Amniotic stem cell (primary cell): ENCODE results near the gene DAP3.
A peak's percentile ranks its signal among the peaks of the same experiment; 100 is the strongest.
"Not testable (repeated sequence)": the region's sequence is repeated elsewhere in the genome, so short reads cannot be mapped to it uniquely, and the experiment has no call there.

Source experiments
- DNase-seq: peaks from one replicate; lab custom pipeline; 2025; lab: John Stamatoyannopoulos, UW

DAP3 gene

DNA sequence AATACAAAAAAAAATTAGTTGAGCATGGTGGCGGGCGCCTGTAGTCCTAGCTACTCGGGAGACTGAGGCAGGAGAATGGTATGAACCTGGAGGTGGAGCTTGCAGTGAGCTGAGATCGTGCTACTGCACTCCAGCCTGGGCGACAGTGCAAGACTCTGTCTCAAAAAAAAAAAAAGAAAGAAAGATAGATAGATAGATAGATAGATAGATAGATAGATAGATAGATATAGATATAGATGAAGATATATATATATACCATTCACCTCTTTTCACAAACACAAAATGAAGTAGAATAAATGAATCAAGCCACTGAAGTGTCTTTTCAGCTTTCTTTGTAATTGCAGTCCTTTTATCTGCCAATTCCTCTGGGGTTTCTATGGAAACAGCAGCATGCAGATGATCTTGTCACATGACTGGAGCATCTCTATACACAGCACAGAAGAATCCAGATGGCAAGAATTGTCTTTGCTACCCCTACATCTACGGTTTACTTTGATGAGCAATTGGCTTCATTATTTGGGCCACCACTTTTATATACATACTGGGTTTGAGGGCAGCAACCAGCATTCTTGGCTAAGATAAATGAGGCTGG, 29.7 kb downstream of the DAP3 start:
- DNase-seq = not testable (repeated sequence)

DNA sequence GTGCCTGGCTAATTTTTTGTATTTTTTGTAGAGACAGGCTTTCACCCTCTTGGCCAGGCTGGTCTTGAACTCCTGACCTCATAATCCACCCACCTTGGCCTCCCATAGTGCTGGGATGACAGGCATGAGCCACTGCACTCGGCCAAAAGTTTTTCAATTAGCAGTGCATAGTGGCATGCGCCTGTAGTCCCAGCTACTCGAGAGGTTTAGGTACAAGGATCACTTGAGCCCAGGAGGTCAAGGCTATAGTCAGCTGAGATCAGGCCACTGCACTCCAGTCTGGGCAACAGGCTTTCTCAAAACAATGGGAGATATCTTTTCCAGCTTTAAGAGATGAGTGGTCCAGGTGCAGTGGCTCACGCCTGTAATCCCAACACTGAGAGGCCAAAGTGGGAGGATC, 30.8 kb downstream of the DAP3 start:
- DNase-seq = no peak

DNA sequence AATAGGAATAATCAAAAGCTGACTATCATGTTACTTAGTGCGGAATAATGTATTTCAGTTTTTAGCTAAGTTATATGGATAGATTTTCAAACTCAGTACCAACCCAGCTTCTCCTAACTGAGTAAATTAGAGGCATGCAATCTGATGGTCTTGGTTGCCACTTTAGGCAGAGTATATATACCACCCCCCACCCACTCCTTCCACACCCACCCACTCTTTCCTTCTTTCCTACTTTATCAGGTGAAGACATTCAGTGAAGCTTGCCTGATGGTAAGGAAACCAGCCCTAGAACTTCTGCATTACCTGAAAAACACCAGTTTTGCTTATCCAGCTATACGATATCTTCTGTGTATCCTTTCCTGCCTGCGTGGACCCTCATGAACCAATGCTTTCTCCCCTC, 36.3 kb downstream of the DAP3 start:
- DNase-seq = no peak

DNA sequence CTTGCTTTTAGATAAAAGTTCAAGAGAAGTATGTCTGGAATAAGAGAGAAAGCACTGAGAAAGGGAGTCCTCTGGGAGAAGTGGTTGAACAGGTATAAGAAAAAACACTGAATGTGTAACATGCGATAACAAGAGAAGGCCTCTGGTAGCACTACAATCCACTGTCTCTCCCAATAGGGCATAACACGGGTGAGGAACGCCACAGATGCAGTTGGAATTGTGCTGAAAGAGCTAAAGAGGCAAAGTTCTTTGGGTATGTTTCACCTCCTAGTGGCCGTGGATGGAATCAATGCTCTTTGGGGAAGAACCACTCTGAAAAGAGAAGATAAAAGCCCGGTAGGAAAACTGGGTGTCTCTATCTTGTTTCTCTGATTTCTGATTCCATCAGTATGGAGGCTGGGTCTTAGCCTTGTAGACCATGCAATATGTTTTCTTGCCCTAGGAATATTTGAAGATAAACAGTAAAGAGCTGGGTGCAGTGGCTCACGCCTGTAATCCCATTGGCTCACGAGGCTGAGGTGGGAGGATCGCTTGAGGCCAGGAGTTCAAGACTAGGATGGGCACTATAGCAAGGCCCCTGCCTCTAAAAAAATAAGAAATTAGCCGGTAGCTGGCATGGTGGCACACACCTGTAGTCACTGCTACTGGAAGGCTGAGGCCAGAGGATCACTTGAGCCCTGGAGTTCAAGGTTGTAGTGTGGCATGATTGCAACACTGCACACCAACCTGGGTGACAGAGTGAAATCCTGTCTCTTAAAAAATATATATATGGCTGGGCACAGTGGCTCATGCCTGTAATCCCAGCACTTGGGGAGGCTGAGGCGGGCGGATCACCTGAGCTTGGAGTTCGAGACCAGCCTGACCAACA, 40.4 kb downstream of the DAP3 start:
- DNase-seq = peak; percentile 28

- no peak for DNase-seq
Measured at GRCh38 chr1:155740995-155741394, 52.1 kb downstream of the DAP3 start.

GRCh38 chr1:155741908-155742307, 53.0 kb downstream of the DAP3 start:
- DNase-seq = no peak

DNA sequence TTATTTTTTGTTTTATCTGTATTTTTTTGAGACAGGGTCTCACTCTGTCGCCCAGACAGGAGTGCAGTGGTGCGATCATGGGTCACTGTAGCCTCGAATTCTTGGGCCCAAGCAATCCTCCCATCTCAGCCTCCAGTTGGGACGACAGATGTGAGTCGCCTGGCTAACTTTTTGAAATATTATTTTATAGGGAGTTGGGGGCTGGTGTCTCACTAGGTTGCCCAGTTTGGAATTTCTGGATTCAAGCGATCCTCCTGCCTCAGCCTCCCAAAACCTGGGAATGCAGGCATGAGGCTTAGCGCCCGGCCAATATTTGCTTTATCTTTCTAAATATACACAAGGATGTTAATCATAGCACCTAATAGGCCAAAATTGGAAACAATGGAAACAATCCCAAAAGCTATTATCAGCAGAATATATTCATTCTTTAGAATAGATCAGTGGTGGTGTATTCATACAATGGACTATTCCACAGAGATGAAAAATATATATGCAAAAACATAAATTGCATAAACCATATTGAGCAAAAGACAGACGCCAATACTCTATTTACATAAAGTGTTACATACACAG, 55.9 kb downstream of the DAP3 start:
- DNase-seq = no peak

GRCh38 chr1:155745284-155746228, 56.7 kb downstream of the DAP3 start:
- peak; percentile 95 for DNase-seq

DNA sequence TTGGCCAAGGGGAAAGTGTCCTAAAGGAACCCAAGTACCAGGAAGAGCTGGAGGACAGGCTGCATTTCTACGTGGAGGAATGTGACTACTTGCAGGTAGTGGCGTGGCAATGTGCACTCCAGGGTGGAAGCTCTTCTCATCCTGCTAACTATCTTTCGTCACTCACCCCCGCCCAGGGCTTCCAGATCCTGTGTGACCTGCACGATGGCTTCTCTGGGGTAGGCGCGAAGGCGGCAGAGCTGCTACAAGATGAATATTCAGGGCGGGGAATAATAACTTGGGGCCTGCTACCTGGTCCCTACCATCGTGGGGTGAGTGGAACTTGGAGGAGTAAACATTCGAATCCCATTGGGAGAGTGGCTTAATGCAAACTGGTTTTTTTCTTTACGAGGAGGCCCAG, 58.7 kb downstream of the DAP3 start:
- DNase-seq = not testable (repeated sequence)

- not testable (repeated sequence) for DNase-seq
Measured at GRCh38 chr1:155748141-155748540, 59.2 kb downstream of the DAP3 start.

DNA sequence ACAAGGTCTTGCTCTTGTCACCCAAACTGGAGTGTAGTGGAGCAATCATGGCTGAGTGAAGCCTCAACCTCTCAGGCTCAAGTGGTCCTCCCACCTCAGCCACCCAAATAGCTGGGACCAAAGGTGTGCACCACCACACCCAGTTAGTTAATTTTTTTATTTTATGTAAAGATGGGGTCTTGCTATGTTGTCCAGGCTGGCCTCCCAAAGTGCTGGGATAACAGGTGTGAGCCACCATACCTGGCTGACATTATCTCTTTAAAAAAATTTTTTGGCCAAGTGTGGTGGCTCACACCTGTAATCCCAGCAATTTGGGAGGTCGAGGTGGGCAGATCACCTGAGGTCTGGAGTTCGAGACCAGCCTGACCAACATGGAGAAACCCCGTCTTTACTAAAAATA, 70.1 kb downstream of the DAP3 start:
- DNase-seq = not testable (repeated sequence)

DNA sequence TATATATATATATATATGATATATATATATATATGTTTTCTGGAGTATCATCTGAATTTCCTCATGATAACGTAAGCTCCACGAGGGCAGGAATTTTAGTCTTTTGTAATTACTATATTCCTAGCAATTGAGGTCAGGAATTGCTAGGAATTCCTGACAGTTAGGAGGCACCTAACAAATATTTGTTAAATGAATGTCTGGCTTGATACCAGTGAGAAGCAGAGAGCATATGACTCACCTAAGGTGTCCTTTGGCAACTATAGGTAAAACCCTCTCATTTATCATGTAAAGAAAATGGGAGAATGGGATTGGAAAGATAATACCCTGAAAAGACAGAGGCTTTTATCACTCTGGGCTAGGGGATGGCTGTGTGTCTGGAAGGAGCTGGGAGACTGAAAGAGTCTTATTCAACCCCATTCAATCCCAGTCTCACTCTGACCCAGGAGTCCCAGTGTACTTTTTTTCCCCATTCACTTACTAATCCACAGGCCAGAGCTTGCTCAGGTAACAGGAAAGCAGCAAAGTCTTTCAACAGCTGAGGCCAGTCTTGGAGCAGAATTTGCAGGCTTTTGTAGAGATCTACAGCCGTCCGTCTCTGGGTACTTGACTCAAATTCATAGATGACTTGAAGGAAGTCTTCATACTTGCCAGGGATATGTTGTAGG, 71.2 kb downstream of the DAP3 start:
- no peak for DNase-seq

DNA sequence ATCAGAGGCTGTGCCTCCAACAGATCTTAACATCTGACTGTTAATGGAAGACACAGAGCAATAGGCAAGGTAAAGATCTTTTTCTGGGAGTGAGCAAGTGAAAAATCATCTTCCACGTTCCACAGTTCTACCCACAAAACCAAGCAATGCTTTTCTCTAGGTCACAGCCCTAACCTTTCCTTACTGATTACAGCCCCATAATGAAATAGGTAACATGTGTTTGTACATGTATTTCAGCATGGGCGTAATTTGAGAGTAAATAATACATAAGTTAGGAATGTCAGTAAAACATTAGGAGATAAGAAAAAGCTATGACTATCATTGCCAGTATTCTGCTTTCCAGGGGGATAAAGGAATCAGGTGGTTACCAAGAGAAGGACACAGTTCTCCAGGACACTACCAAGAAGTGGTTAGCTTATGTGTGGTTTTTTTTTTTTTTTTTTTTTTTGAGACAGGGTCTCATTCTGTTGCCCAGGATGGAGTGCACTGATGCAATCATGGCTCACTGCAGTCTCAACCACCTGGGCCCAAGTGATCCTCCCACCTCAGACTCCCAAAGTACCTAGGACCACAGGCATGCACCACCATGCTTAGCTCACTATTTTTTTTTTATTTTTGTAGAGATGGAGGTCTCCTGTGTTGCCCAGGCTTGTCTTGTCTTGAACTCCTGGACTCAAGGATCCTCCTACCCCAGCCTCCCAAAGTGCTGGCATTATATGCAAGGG, 72.0 kb downstream of the DAP3 start:
- no peak for DNase-seq

- no peak for DNase-seq
Measured at GRCh38 chr1:155761736-155762405, 73.0 kb downstream of the DAP3 start.

GRCh38 chr1:155763090-155763815, 74.4 kb downstream of the DAP3 start:
- DNase-seq = peak; percentile 60

DNA sequence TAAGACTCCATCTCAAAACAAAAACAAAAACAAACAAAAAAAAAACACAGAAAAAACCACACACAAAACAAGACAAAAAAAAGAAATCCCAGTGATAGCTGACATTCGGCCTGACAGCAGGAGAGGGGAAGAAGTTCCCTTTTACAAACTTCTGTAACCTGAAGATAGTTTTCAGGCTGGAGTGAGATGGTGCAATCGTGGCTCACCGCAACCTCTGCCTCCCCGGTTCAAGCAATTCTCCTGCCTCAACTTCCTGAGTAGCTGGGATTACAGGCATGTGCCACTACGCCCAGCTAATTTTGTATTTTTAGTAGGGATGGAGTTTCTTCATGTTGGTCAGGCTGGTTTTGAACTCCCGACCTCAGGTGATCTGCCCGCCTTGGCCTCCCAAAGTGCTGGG, 75.1 kb downstream of the DAP3 start:
- DNase-seq = not testable (repeated sequence)

GRCh38 chr1:155767399-155767989, 78.6 kb downstream of the DAP3 start:
- DNase-seq = not testable (repeated sequence)

GRCh38 chr1:155769257-155769656, 80.4 kb downstream of the DAP3 start:
- DNase-seq = no peak

DNA sequence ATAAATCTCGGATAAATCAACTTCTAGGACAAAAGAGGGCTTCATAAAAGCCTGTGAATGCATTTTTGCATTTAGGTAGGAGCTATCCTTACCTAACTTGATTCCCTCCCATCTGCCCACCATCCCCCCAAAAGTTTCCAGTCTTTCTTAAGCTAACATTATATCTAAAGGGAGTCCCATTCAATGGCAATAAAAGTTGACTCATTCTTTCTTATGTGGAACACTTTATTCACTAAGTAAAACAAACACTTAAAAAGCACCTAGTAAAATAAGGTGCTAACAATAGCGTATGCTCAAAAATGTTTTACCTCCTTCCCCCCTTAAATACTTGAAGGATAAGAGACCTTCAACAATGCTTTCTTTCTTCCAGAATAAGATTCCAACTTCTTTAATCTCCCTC, 84.3 kb downstream of the DAP3 start:
- no peak for DNase-seq
